Activated CD4-positive, alpha-beta T cell treated with anti-CD3 and anti-CD28 coated beads, Interleukin-2, amount 50 U/mL, for 1 hour (primary cell): ENCODE measurements around the gene PEX19.

ENCODE experiments used
- DNase-seq: peaks from one replicate; pipeline ENCODE4 v3.0.0-alpha.2; 2020

PEX19 gene

GRCh38 chr1:160237558-160237957, 47.4 kb downstream of the PEX19 start:
- no peak for DNase-seq

- no peak for DNase-seq
These were observed 48.1 kb downstream of the PEX19 start for GRCh38 chr1:160236806-160237205.

- no peak for DNase-seq
These were observed 52.0 kb downstream of the PEX19 start for GRCh38 chr1:160232911-160233310.

GRCh38 chr1:160228431-160228830, 56.5 kb downstream of the PEX19 start:
- no peak for DNase-seq

- DNase-seq: no peak
These were observed 57.4 kb downstream of the PEX19 start for GRCh38 chr1:160227561-160227960.

- DNase-seq: no peak
These were observed 57.9 kb downstream of the PEX19 start for GRCh38 chr1:160227034-160227433.
